ENCODE results near the gene OR2C1.

Gene OR2C1

GRCh38 chr16:3355589-3355988 is at the start of gene OR2C1:
Gene OR2C1 (plus strand): TSS chr16:3355889. CDS start chr16:3355941, 52 bp downstream.
- DNase-seq: no peak

- no peak for DNase-seq
Measured at GRCh38 chr16:3306078-3306477, 49.6 kb upstream of the OR2C1 start.

- no peak for DNase-seq
Measured at GRCh38 chr16:3311496-3311895, 44.2 kb upstream of the OR2C1 start.

- no peak for DNase-seq
Measured at GRCh38 chr16:3317315-3317999, 38.2 kb upstream of the OR2C1 start.

GRCh38 chr16:3321816-3322215 is 33.9 kb upstream of the OR2C1 start:
- DNase-seq: no peak

- no peak for DNase-seq
Measured at GRCh38 chr16:3327514-3327913, 28.2 kb upstream of the OR2C1 start.

GRCh38 chr16:3328104-3328503 is 27.6 kb upstream of the OR2C1 start:
- no peak for DNase-seq

- no peak for DNase-seq
Measured at GRCh38 chr16:3328643-3329042, 27.0 kb upstream of the OR2C1 start.

GRCh38 chr16:3346041-3346440 is 9.6 kb upstream of the OR2C1 start:
- no peak for DNase-seq

GRCh38 chr16:3347586-3347985 is 8.1 kb upstream of the OR2C1 start:
- DNase-seq: no peak

- peak; percentile 11 for DNase-seq
Measured at GRCh38 chr16:3348547-3349167, 7.0 kb upstream of the OR2C1 start.

GRCh38 chr16:3349175-3349574 is 6.5 kb upstream of the OR2C1 start:
- DNase-seq: peak; percentile 28

GRCh38 chr16:3356118-3356517 is 429 bp downstream of the OR2C1 start:
- no peak for DNase-seq

GRCh38 chr16:3358871-3359270 is 3.2 kb downstream of the OR2C1 start:
- DNase-seq: no peak

- DNase-seq: no peak
Measured at GRCh38 chr16:3362931-3363330, 7.2 kb downstream of the OR2C1 start.

- no peak for DNase-seq
Measured at GRCh38 chr16:3363793-3364192, 8.1 kb downstream of the OR2C1 start.

GRCh38 chr16:3364774-3365427 is 9.2 kb downstream of the OR2C1 start:
- DNase-seq: peak; percentile 97

- no peak for DNase-seq
Measured at GRCh38 chr16:3369073-3369472, 13.4 kb downstream of the OR2C1 start.

- DNase-seq: no peak
Measured at GRCh38 chr16:3375680-3376079, 20.0 kb downstream of the OR2C1 start.

GRCh38 chr16:3377917-3378316 is 22.2 kb downstream of the OR2C1 start:
- no peak for DNase-seq

- DNase-seq: no peak
Measured at GRCh38 chr16:3383045-3383448, 27.4 kb downstream of the OR2C1 start.

GRCh38 chr16:3388325-3388724 is 32.6 kb downstream of the OR2C1 start:
- DNase-seq: no peak

GRCh38 chr16:3389663-3390338 is 34.1 kb downstream of the OR2C1 start:
- no peak for DNase-seq

GRCh38 chr16:3400446-3400778 is 44.7 kb downstream of the OR2C1 start:
- no peak for DNase-seq
